Ovary (tissue), 9 donors: ENCODE results near the gene PTGES2. TPM values are rescaled to one million over a fixed set of nuclear protein-coding genes. Genes with fewer than 3 reads are reported as not detected.

Source experiments
- DNase-seq, 5 donors: peaks; one replicate each; pipeline ENCODE4 v3.0.0-alpha.2; 2019 to 2020
- H3K27ac ChIP-seq, 2 donors: fragments of 200-600 bp; one replicate each; pipeline versions ENCODE4 v1.5.1 to v1.8.0; 2019 to 2022
- H3K27me3 ChIP-seq: fragments of 200-600 bp; one replicate; pipeline ENCODE4 v1.8.0; 2022
- H3K36me3 ChIP-seq: fragments of 200-600 bp; sonication (generic); one replicate; pipeline ENCODE4 v1.5.1; 2019
- H3K4me1 ChIP-seq: one replicate; pipeline ENCODE4 v1.8.1; 2013; ENCODE audit warnings: mild to moderate bottlenecking, moderate library complexity; ENCODE audit not compliant: insufficient read depth
- H3K4me3 ChIP-seq: fragments of 200-600 bp; sonication (generic); one replicate; pipeline ENCODE4 v1.5.1; 2017
- H3K9me3 ChIP-seq, 2 donors: fragments of 200-600 bp in 1 of 2; sonication (generic) in 1 of 2; one replicate each; pipeline versions ENCODE4 v1.5.1 to v1.8.1; 2013 to 2019; ENCODE audit warnings: mild to moderate bottlenecking in 1 of 2, moderate library complexity in 1 of 2
- EP300 ChIP-seq: sonication (generic); formaldehyde crosslinking; IDR thresholded peaks from one replicate; pipeline ENCODE4 v1.6.1; 2017; ENCODE audit warnings: antibody characterized with exemption
- POLR2A ChIP-seq: fragments of 450-650 bp; IDR thresholded peaks from one replicate; pipeline ENCODE4 v1.6.1; 2017; ENCODE audit warnings: antibody characterized with exemption, mild to moderate bottlenecking, moderate library complexity
- WGBS, 3 donors: extraction: QIAGEN DNeasy Blood & Tissue Kit in 1 of 3; methylation state at CpG; one replicate each; pipeline versions ENCODE4 v1.1.5 to v1.1.7; 2013 to 2017; 5-methylcytosine and 5-hydroxymethylcytosine counted together
- intact Hi-C, 4 donors: fragments of 100-400 bp; cut with DNase I; formaldehyde crosslinking; loops; one replicate each; pipeline versions ENCODE4 v1.11.0 to v1.15.1; 2022 to 2023
- polyA plus RNA-seq, 2 donors: library from polyadenylated mRNA; stranded (reverse); fragments of 200-250 nt in 1 of 2; fragments of 350-450 nt in 1 of 2; fragmentation: Illumina TruSeq in 1 of 2; extraction: RNeasy Lipid Tissue Mini Kit (QIAGEN cat#74804) in 1 of 2; gene quantifications; one replicate each; pipeline ENCODE4 v1.2.3, GENCODE V29; 2013 to 2014
- total RNA-seq, 7 donors: library from RNA; depleted of rRNA in 2 of 7; stranded (reverse); fragments of >200 nt in 2 of 7; fragmentation: NEBNext Ultra II Directional in 3 of 7; extraction: Animal tissue kit (Norgen Biotek cat#: 25700) in 3 of 7; gene quantifications; one replicate each; pipeline versions ENCODE4 v1.1.0 to v1.2.4, GENCODE V29; 2016 to 2023
- TF ChIP-seq, protein P1 (sequence below), 3 donors: fragments of 450-650 bp in 2 of 3; fragments of 200-600 bp in 1 of 3; IDR thresholded peaks; one replicate each; pipeline versions ENCODE4 v1.5.1 to v1.8.0; 2016 to 2022; ENCODE audit warnings: antibody characterized with exemption in 3 of 3, mild to moderate bottlenecking in 1 of 3
- donor health status: DM: no; HTN: no; CAD: no; lungs with moderate emphysema.
- donor health status: DM: no; HTN: no; CAD: no.
- donor health status: Bipolar disorder and iron deficiency.
- donor health status: DM: yes; HTN: yes; CAD: no.
- donor health status: DM: no; HTN: no; CAD: no.
- donor health status: DM: yes; HTN: yes; CAD: no.

Gene PTGES2
- total and polyA plus RNA-seq, 9 donors = 19.6 to 69.5 (median 59.0) TPM

DNA sequence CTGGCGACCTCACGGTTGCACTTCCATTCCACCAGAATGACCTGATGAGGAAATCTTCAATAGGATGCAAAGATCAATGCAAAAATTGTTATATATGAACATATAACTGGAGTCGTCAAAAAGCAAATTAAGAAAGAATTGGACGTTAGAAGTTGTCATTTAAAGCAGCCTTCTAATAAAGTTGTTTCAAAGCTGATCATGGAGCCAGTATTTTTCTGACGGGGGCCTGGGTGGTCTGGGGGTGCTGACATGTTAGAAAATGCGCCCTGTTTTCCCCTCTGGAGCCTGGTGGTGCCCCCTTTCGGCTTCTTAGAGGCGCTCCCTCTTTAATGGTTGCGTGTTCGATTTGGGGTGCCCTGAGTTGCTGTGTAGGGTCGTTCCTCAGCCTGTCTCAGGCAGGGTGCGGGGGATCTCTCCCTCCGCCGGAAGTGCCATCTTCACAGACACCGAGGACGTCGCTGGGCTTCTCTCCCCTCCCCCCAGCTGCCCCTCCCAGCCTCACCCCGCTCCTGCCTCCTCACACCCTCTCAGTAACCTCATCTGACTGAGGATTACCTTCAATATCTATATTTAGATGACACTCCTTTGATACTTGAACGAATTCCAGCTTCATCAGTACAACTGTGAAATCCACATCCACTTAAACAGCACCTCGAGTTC is 18.3 kb downstream of the PTGES2 start:
- H3K4me1 ChIP-seq = peaks cover 9% of the 10 kb centered on the region
- DNase-seq = peak in 3 of 5 donors; percentile 29 to 47 (median 33)
- no peaks in the 10 kb centered on the region for H3K9me3 ChIP-seq
- intact Hi-C loops = loop anchor here in 2 of 4 donors (5.0 to 10.0 kb wide), 2 partner anchors 54 to 67 kb away; no protein-coding TSS in a partner anchor
- no peaks in the 10 kb centered on the region for H3K27me3 ChIP-seq
- WGBS, 3 donors = 48 to 54% (median 51%) methylated on average over 17 to 20 of the region's 20 CpGs
- peak overlapping the region in 1 of 2 donors; percentile 44 for H3K27ac ChIP-seq
- TF ChIP-seq, protein P1, sequence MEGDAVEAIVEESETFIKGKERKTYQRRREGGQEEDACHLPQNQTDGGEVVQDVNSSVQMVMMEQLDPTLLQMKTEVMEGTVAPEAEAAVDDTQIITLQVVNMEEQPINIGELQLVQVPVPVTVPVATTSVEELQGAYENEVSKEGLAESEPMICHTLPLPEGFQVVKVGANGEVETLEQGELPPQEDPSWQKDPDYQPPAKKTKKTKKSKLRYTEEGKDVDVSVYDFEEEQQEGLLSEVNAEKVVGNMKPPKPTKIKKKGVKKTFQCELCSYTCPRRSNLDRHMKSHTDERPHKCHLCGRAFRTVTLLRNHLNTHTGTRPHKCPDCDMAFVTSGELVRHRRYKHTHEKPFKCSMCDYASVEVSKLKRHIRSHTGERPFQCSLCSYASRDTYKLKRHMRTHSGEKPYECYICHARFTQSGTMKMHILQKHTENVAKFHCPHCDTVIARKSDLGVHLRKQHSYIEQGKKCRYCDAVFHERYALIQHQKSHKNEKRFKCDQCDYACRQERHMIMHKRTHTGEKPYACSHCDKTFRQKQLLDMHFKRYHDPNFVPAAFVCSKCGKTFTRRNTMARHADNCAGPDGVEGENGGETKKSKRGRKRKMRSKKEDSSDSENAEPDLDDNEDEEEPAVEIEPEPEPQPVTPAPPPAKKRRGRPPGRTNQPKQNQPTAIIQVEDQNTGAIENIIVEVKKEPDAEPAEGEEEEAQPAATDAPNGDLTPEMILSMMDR (IDR thresholded peaks at IDR 0.05) = no peak
- TF ChIP-seq EP300 = no peak
- TF ChIP-seq POLR2A = no peak
- no peaks in the 10 kb centered on the region for H3K36me3 ChIP-seq
- no peak overlapping the region for H3K4me3 ChIP-seq

DNA sequence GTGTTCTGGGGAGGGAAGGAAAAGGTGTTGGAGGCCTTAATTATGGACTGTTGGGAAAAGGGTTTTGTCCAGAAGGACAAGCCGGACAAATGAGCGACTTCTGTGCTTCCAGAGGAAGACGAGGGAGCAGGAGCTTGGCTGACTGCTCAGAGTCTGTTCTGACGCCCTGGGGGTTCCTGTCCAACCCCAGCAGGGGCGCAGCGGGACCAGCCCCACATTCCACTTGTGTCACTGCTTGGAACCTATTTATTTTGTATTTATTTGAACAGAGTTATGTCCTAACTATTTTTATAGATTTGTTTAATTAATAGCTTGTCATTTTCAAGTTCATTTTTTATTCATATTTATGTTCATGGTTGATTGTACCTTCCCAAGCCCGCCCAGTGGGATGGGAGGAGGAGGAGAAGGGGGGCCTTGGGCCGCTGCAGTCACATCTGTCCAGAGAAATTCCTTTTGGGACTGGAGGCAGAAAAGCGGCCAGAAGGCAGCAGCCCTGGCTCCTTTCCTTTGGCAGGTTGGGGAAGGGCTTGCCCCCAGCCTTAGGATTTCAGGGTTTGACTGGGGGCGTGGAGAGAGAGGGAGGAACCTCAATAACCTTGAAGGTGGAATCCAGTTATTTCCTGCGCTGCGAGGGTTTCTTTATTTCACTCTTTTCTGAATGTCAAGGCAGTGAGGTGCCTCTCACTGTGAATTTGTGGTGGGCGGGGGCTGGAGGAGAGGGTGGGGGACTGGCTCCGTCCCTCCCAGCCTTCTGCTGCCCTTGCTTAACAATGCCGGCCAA is 19.1 kb downstream of the PTGES2 start:
- peak overlapping the region in 1 of 2 donors; percentile 44 for H3K27ac ChIP-seq
- H3K4me3 ChIP-seq = no peak overlapping the region
- H3K9me3 ChIP-seq = no peaks in the 10 kb centered on the region
- intact Hi-C loops = loop anchor here in 2 of 4 donors (5.0 to 10.0 kb wide), 2 partner anchors 54 to 66 kb away; no protein-coding TSS in a partner anchor
- no peaks in the 10 kb centered on the region for H3K36me3 ChIP-seq
- peaks cover 13% of the 10 kb centered on the region for H3K4me1 ChIP-seq
- 41 to 51% (median 45%) methylated on average over 15 of the region's 15 CpGs for WGBS, 3 donors
- H3K27me3 ChIP-seq = no peaks in the 10 kb centered on the region
- TF ChIP-seq POLR2A (no peak), EP300 (no peak)
- TF ChIP-seq, protein P1 (IDR thresholded peaks at IDR 0.05) = no peak
- peak in 1 of 5 donors; percentile 30 for DNase-seq

GRCh38 chr9:128107468-128108268 is 19.9 kb downstream of the PTGES2 start:
- Histone ChIP-seq H3K4me1 (peaks cover 18% of the 10 kb centered on the region), H3K9me3 (no peaks in the 10 kb centered on the region), H3K4me3 (no peak overlapping the region), H3K36me3 (no peaks in the 10 kb centered on the region), H3K27me3 (no peaks in the 10 kb centered on the region), H3K27ac (peak overlapping the region in 1 of 2 donors; percentile 44)
- TF ChIP-seq, protein P1 (IDR thresholded peaks at IDR 0.05) = no peak
- peak in 1 of 5 donors; percentile 45 for DNase-seq
- intact Hi-C loops = loop anchor here in 2 of 4 donors (5.0 to 10.0 kb wide), 2 partner anchors 53 to 65 kb away; no protein-coding TSS in a partner anchor
- WGBS, 3 donors = 48 to 64% (median 54%) methylated on average over 13 to 18 of the region's 18 CpGs

- 77 to 81% (median 78%) methylated on average over 14 to 23 of the region's 23 CpGs for WGBS, 3 donors
- H3K27ac ChIP-seq = peak overlapping the region in 1 of 2 donors; percentile 44
- DNase-seq = peak in 2 of 5 donors; percentile 42 to 48
- no peak for TF ChIP-seq POLR2A
- TF ChIP-seq, protein P1 (IDR thresholded peaks at IDR 0.05) = no peak
- TF ChIP-seq EP300 = no peak
- H3K36me3 ChIP-seq = no peaks in the 10 kb centered on the region
- H3K9me3 ChIP-seq = no peaks in the 10 kb centered on the region
- H3K27me3 ChIP-seq = no peaks in the 10 kb centered on the region
- H3K4me1 ChIP-seq = peaks cover 24% of the 10 kb centered on the region
- no peak overlapping the region for H3K4me3 ChIP-seq
- intact Hi-C loops = loop anchor here in 2 of 4 donors (5.0 to 10.0 kb wide), 2 partner anchors 52 to 65 kb away; no protein-coding TSS in a partner anchor
These were observed 20.5 kb downstream of the PTGES2 start for GRCh38 chr9:128106940-128107467.
